Stromal cell of bone marrow (primary cell): ENCODE measurements around the gene CXorf66.
"Not testable (repeated sequence)": the region's sequence is repeated elsewhere in the genome, so short reads cannot be mapped to it uniquely, and the experiment has no call there.

Experiments
- DNase-seq: peaks from one replicate; pipeline ENCODE4 v3.0.0-alpha.2; 2012; ENCODE audit warnings: low read depth

The CXorf66 gene

DNA sequence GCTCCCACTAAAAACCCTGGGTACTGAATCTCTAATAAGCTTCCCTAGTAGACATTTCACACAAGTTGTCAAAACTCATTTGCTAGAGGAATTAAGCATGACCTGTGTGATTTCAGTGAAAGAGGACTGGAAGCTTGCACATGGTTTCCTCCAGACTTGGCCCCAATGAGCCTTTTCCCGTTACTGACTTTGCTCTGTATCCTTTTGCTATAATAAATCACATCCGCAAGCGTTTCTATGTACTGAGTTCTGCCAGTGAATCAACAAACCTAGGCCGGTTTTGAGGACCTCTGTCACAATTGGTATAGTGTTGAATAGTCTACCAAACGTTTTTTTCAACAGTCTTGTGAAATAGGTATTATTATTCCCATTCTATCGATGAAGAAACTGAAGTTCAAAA is 40.6 kb downstream of the CXorf66 start:
- DNase-seq = no peak

DNA sequence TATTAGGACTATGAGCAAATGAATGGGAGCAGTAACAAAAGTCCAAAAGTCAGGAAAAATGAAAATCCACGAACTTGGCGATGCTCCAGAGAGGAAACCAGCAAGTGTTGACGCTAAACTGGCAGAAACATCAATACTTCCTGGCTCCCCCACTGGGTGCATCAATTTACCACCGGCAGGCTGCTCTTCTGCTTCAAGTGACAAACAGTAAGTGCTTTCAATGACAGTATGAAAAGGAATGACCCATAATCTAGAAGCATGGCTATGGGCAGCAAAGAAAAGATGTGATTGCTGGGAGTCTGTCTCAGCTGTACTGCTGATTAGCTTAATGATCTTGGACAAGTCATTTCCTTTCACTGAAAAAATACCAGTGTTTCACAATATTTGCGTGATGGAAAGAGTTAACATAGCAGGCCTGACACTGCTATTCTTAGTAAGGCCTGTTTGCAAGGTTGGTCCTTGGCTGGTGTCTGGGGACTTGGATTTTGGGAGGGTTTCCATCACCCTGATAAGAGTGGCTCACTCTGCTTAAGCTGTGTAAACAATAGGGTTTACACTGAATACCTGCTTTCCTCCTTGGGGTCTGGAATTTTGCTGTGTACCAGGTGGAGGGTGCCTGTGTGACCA is 41.1 kb downstream of the CXorf66 start:
- DNase-seq = no peak

DNA sequence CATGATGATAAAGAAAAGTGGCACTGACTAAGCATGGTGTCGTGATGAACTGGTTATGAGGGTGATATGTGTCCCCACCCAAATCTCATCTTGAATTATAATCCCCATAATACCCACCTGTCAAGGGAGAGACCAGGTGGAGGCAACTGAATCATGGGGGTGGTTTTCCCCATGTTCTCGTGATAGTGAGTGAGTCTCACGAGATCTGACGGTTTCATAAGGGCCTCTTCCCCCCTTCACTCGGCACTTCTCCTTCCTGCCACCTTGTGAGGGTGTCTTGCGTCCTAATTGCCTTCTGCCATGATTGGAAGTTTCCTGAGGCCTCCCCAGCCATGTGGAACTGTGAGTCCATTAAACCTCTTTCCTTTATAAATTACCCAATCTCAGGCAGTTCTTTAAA is 44.2 kb downstream of the CXorf66 start:
- DNase-seq = not testable (repeated sequence)

- no peak for DNase-seq
Observed at GRCh38 chrX:139920316-139920715, 45.0 kb downstream of the CXorf66 start.

DNA sequence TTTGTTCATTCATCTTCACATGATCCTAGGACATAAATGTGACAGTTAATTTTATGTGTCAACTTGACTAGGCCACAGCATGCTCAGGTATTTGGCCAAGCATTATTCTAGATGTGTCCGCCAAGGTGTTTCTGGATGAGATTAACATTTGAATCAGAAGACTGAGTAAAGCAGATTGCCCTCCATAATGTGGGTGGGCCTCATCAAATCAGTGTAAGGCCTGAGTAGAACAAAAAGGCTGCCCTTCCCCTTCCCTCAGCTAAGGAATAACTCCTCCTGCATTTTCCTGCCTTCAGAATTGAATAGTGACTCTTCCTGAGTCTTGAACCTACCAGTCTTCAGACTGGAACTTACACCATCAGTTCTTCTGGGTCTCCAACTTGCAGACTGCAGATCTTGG is 50.9 kb downstream of the CXorf66 start:
- DNase-seq = no peak

GRCh38 chrX:139909712-139910111 is 55.6 kb downstream of the CXorf66 start:
- DNase-seq = no peak

- DNase-seq = no peak
Observed at GRCh38 chrX:139907078-139907477, 58.2 kb downstream of the CXorf66 start.

DNA sequence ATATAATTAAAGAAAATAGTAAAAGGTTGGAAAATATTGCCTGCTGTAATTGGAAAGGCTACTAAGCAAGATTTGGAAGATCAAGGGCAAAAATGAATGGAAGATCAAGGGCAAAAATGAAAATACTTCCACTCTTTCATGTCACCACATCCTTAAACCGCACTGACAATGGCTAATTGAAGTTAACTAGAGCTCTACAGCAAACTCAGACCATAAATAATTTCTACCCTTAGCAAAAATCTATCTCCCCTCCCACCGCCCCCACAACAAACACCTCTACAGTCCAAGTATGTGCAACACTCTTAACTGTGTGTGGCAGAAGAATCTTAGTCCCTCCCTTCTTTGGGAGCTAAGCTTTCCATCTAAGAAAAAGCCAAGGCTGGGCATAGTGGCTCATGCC is 59.6 kb downstream of the CXorf66 start:
- DNase-seq = no peak
